ENCODE measurements around the gene CACUL1.
"Not testable (repeated sequence)": the region's sequence is repeated elsewhere in the genome, so short reads cannot be mapped to it uniquely, and the experiment has no call there.

CACUL1 gene

GRCh38 chr10:118754556-118755423, at the start of gene CACUL1:
CACUL1 (minus strand) TSS chr10:118754970; CDS start chr10:118754762, 208 bp downstream.
- DNase-seq, result peak; percentile 94

GRCh38 chr10:118804262-118804773, 49.5 kb upstream of the CACUL1 start:
- no peak for DNase-seq

GRCh38 chr10:118802126-118802793, 47.5 kb upstream of the CACUL1 start:
- DNase-seq, result no peak

GRCh38 chr10:118800920-118801319, 46.1 kb upstream of the CACUL1 start:
- DNase-seq, result no peak

GRCh38 chr10:118799777-118800176, 45.0 kb upstream of the CACUL1 start:
- no peak for DNase-seq

GRCh38 chr10:118798231-118798662, 43.5 kb upstream of the CACUL1 start:
- no peak for DNase-seq

- not testable (repeated sequence) for DNase-seq
These were observed 40.2 kb upstream of the CACUL1 start for GRCh38 chr10:118794971-118795370.

GRCh38 chr10:118793545-118793944, 38.8 kb upstream of the CACUL1 start:
- DNase-seq, result no peak

GRCh38 chr10:118792526-118792925, 37.8 kb upstream of the CACUL1 start:
- DNase-seq, result no peak

GRCh38 chr10:118790058-118790457, 35.3 kb upstream of the CACUL1 start:
- DNase-seq, result no peak

- no peak for DNase-seq
These were observed 30.8 kb upstream of the CACUL1 start for GRCh38 chr10:118785551-118785950.

- DNase-seq, result no peak
These were observed 29.2 kb upstream of the CACUL1 start for GRCh38 chr10:118783776-118784545.

GRCh38 chr10:118782916-118783465, 28.2 kb upstream of the CACUL1 start:
- DNase-seq, result not testable (repeated sequence)

- DNase-seq, result no peak
These were observed 26.8 kb upstream of the CACUL1 start for GRCh38 chr10:118781541-118781940.

GRCh38 chr10:118778727-118779126, 24.0 kb upstream of the CACUL1 start:
- DNase-seq, result no peak

- DNase-seq, result no peak
These were observed 22.2 kb upstream of the CACUL1 start for GRCh38 chr10:118776960-118777359.

- no peak for DNase-seq
These were observed 21.3 kb upstream of the CACUL1 start for GRCh38 chr10:118776033-118776432.

GRCh38 chr10:118775478-118775877, 20.7 kb upstream of the CACUL1 start:
- no peak for DNase-seq

GRCh38 chr10:118773041-118773440, 18.3 kb upstream of the CACUL1 start:
- no peak for DNase-seq

GRCh38 chr10:118771976-118772375, 17.2 kb upstream of the CACUL1 start:
- no peak for DNase-seq

GRCh38 chr10:118769898-118770600, 15.3 kb upstream of the CACUL1 start:
- DNase-seq, result no peak
